NCI-H1048 (cell line): ENCODE results near the gene EPHA1.

Experiments used
- DNase-seq: peaks from one replicate; lab custom pipeline; 2025; lab: John Stamatoyannopoulos, UW

EPHA1 gene

GRCh38 chr7:143389316-143390103 lies 19.1 kb downstream of the EPHA1 start:
- no peak for DNase-seq

- DNase-seq, result no peak
Measured at GRCh38 chr7:143388491-143389101, 20.1 kb downstream of the EPHA1 start.

- no peak for DNase-seq
Measured at GRCh38 chr7:143388051-143388450, 20.6 kb downstream of the EPHA1 start.

GRCh38 chr7:143387156-143387975 lies 21.3 kb downstream of the EPHA1 start:
- DNase-seq, result no peak

- no peak for DNase-seq
Measured at GRCh38 chr7:143385891-143386781, 22.5 kb downstream of the EPHA1 start.

GRCh38 chr7:143384661-143385631 lies 23.7 kb downstream of the EPHA1 start:
- DNase-seq, result no peak

GRCh38 chr7:143384148-143384547 lies 24.5 kb downstream of the EPHA1 start:
- no peak for DNase-seq

GRCh38 chr7:143383642-143383957 lies 25.1 kb downstream of the EPHA1 start:
- DNase-seq, result no peak

GRCh38 chr7:143382791-143383641 lies 25.6 kb downstream of the EPHA1 start:
- DNase-seq, result no peak

- DNase-seq, result no peak
Measured at GRCh38 chr7:143382126-143382790, 26.4 kb downstream of the EPHA1 start.

GRCh38 chr7:143381427-143382125 lies 27.1 kb downstream of the EPHA1 start:
- no peak for DNase-seq

GRCh38 chr7:143380646-143381426 lies 27.8 kb downstream of the EPHA1 start, which contains the start of gene ZYX:
Gene ZYX, plus strand, starts transcription at chr7:143381345. Its CDS starts 227 bp downstream, at chr7:143381572.
- peak; percentile 45 for DNase-seq

GRCh38 chr7:143380260-143380645 lies 28.4 kb downstream of the EPHA1 start:
- DNase-seq, result peak; percentile 10

GRCh38 chr7:143379611-143380259 lies 28.9 kb downstream of the EPHA1 start:
- no peak for DNase-seq

- DNase-seq, result no peak
Measured at GRCh38 chr7:143376396-143376795, 32.3 kb downstream of the EPHA1 start.

GRCh38 chr7:143375298-143376034 lies 33.2 kb downstream of the EPHA1 start:
- no peak for DNase-seq
